GM23338 (cell line): ENCODE measurements around the gene ARID1B. TPM values are rescaled to one million over a fixed set of nuclear protein-coding genes. Genes with fewer than 3 reads are reported as not detected.
A peak's percentile ranks its signal among the peaks of the same experiment; 100 is the strongest.

Experiments
- ATAC-seq: fragments of 200-7000 bp; cut with Tn5 transposase; 3 replicates; pipeline ENCODE4 v1.9.1; 2020
- DNase-seq: peaks from one replicate; pipeline ENCODE4 v3.0.0-alpha.2; 2015; ENCODE audit warnings: low spot score
- H2AFZ ChIP-seq: fragments of 200-600 bp; sonication (generic); 2 replicates; pipeline ENCODE4 v1.8.0; 2016; ENCODE audit warnings: antibody characterized with exemption, mild to moderate bottlenecking, moderate library complexity
- H3F3A ChIP-seq: fragments of 200-600 bp; sonication (generic); replicated peaks from 2 replicates; pipeline ENCODE4 v1.8.0; 2017; ENCODE audit warnings: antibody characterized with exemption, mixed run types, low read depth
- H3K27ac ChIP-seq: fragments of 200-600 bp; sonication (generic); 2 replicates; pipeline ENCODE4 v1.6.1; 2016; ENCODE audit warnings: low read depth
- H3K27me3 ChIP-seq: fragments of 200-600 bp; sonication (generic); 2 replicates; pipeline ENCODE4 v1.8.0; 2016; ENCODE audit warnings: mild to moderate bottlenecking, mixed run types, moderate library complexity; ENCODE audit not compliant: insufficient read depth
- H3K36me3 ChIP-seq: fragments of 200-600 bp; sonication (generic); 2 replicates; pipeline ENCODE4 v1.8.0; 2016; ENCODE audit warnings: mild to moderate bottlenecking; ENCODE audit not compliant: insufficient read depth
- H3K4me1 ChIP-seq: fragments of 200-600 bp; sonication (generic); 2 replicates; pipeline ENCODE4 v1.8.0; 2016; ENCODE audit warnings: mild to moderate bottlenecking, moderate library complexity; ENCODE audit not compliant: insufficient read depth
- H3K4me2 ChIP-seq: fragments of 200-600 bp; sonication (generic); 2 replicates; pipeline ENCODE4 v1.7.1; 2017; ENCODE audit warnings: mixed run types
- H3K4me3 ChIP-seq: fragments of 200-600 bp; sonication (generic); 2 replicates; pipeline ENCODE4 v1.6.1; 2016; ENCODE audit warnings: mixed run types
- H3K79me2 ChIP-seq: fragments of 200-600 bp; sonication (generic); replicated peaks from 2 replicates; pipeline ENCODE4 v1.8.0; 2017; ENCODE audit warnings: mild to moderate bottlenecking; ENCODE audit not compliant: insufficient read depth
- H3K9me2 ChIP-seq: fragments of 200-600 bp; sonication (generic); 2 replicates; pipeline ENCODE4 v1.8.0; 2017; ENCODE audit not compliant: insufficient read depth
- H4K20me1 ChIP-seq: fragments of 200-600 bp; sonication (generic); replicated peaks from 2 replicates; pipeline ENCODE4 v1.8.0; 2017; ENCODE audit warnings: mild to moderate bottlenecking; ENCODE audit not compliant: insufficient read depth
- H3K27ac Mint-ChIP-seq: 2 replicates; pipeline ENCODE4 v1.8.0; 2020; ENCODE audit warnings: inconsistent platforms, mild to moderate bottlenecking, moderate library complexity, mixed read lengths
- H3K27me3 Mint-ChIP-seq: 3 replicates; pipeline ENCODE4 v1.8.0; 2022; ENCODE audit warnings: low read depth, mild to moderate bottlenecking, moderate library complexity, mixed read lengths, inconsistent platforms; ENCODE audit not compliant: insufficient read depth, poor library complexity
- H3K36me3 Mint-ChIP-seq: 3 replicates; pipeline ENCODE4 v1.8.0; 2021; ENCODE audit warnings: low read depth, mild to moderate bottlenecking, inconsistent platforms, moderate library complexity, mixed read lengths
- H3K4me1 Mint-ChIP-seq: 3 replicates; pipeline ENCODE4 v1.8.0; 2020; ENCODE audit warnings: mild to moderate bottlenecking, inconsistent platforms, mixed read lengths
- H3K4me3 Mint-ChIP-seq: 3 replicates; pipeline ENCODE4 v1.8.0; 2021; ENCODE audit warnings: moderate library complexity, mild to moderate bottlenecking, inconsistent platforms, mixed read lengths
- H3K9me3 Mint-ChIP-seq: 3 replicates; pipeline ENCODE4 v1.8.0; 2020; ENCODE audit warnings: moderate library complexity, mild to moderate bottlenecking, inconsistent platforms, mixed read lengths
- STAT1 ChIP-seq: IDR thresholded peaks from one replicate; pipeline ENCODE4 v1.6.1; 2016; ENCODE audit warnings: antibody characterized with exemption; ENCODE audit not compliant: unreplicated experiment
- ZNF331 ChIP-seq: fragments of 250-450 bp; sonication (Bioruptor Pico); IDR thresholded peaks from 2 replicates; pipeline ENCODE4 v1.5.0; 2020; ENCODE audit warnings: low read depth, mild to moderate bottlenecking, moderate library complexity
- polyA plus RNA-seq: library from polyadenylated mRNA; unstranded; fragments of >200 nt; fragmentation: Nextera tagmentation; extraction: Ambion mirVana; gene quantifications from 2 replicates; pipeline ENCODE4 v1.2.1, GENCODE V29; 2016
- total RNA-seq: library from RNA; depleted of rRNA; stranded (reverse); fragments of >200 nt; shearing (Covaris generic); gene quantifications from 2 replicates; pipeline ENCODE4 v1.2.3, GENCODE V29; 2014
- TF ChIP-seq, protein P1 (sequence below), 2 experiments: fragments of 200-600 bp in 1 of 2; sonication (generic) in 1 of 2; conservative IDR thresholded peaks; 2 replicates each; pipeline versions ENCODE4 v1.5.1 to v1.6.1; 2016 to 2017; ENCODE audit warnings: antibody characterized with exemption in 2 of 2, low read depth in 2 of 2, mild to moderate bottlenecking in 2 of 2, moderate library complexity in 1 of 2
- TF ChIP-seq, protein P2 (sequence below): IDR thresholded peaks from 2 replicates; pipeline ENCODE4 v1.6.1; 2016; ENCODE audit warnings: antibody characterized with exemption
- TF ChIP-seq, protein P3 (sequence below): IDR thresholded peaks from one replicate; pipeline ENCODE4 v1.6.1; 2018; ENCODE audit warnings: antibody characterized with exemption; ENCODE audit not compliant: unreplicated experiment

The ARID1B gene
- total and polyA plus RNA-seq, 2 experiments from 2014 or later = 59.3 to 72.2 TPM

- TF ChIP-seq, protein P1, sequence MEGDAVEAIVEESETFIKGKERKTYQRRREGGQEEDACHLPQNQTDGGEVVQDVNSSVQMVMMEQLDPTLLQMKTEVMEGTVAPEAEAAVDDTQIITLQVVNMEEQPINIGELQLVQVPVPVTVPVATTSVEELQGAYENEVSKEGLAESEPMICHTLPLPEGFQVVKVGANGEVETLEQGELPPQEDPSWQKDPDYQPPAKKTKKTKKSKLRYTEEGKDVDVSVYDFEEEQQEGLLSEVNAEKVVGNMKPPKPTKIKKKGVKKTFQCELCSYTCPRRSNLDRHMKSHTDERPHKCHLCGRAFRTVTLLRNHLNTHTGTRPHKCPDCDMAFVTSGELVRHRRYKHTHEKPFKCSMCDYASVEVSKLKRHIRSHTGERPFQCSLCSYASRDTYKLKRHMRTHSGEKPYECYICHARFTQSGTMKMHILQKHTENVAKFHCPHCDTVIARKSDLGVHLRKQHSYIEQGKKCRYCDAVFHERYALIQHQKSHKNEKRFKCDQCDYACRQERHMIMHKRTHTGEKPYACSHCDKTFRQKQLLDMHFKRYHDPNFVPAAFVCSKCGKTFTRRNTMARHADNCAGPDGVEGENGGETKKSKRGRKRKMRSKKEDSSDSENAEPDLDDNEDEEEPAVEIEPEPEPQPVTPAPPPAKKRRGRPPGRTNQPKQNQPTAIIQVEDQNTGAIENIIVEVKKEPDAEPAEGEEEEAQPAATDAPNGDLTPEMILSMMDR (conservative IDR thresholded peaks at IDR 0.05; ENCODE audit: low read depth in 2 of 2) = no peak
- TF ChIP-seq, protein P2, sequence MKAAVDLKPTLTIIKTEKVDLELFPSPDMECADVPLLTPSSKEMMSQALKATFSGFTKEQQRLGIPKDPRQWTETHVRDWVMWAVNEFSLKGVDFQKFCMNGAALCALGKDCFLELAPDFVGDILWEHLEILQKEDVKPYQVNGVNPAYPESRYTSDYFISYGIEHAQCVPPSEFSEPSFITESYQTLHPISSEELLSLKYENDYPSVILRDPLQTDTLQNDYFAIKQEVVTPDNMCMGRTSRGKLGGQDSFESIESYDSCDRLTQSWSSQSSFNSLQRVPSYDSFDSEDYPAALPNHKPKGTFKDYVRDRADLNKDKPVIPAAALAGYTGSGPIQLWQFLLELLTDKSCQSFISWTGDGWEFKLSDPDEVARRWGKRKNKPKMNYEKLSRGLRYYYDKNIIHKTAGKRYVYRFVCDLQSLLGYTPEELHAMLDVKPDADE = no peak
- TF ChIP-seq, protein P3, sequence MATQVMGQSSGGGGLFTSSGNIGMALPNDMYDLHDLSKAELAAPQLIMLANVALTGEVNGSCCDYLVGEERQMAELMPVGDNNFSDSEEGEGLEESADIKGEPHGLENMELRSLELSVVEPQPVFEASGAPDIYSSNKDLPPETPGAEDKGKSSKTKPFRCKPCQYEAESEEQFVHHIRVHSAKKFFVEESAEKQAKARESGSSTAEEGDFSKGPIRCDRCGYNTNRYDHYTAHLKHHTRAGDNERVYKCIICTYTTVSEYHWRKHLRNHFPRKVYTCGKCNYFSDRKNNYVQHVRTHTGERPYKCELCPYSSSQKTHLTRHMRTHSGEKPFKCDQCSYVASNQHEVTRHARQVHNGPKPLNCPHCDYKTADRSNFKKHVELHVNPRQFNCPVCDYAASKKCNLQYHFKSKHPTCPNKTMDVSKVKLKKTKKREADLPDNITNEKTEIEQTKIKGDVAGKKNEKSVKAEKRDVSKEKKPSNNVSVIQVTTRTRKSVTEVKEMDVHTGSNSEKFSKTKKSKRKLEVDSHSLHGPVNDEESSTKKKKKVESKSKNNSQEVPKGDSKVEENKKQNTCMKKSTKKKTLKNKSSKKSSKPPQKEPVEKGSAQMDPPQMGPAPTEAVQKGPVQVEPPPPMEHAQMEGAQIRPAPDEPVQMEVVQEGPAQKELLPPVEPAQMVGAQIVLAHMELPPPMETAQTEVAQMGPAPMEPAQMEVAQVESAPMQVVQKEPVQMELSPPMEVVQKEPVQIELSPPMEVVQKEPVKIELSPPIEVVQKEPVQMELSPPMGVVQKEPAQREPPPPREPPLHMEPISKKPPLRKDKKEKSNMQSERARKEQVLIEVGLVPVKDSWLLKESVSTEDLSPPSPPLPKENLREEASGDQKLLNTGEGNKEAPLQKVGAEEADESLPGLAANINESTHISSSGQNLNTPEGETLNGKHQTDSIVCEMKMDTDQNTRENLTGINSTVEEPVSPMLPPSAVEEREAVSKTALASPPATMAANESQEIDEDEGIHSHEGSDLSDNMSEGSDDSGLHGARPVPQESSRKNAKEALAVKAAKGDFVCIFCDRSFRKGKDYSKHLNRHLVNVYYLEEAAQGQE = no peak
- TF ChIP-seq STAT1 = no peak
Measured at GRCh38 chr6:156989159-156989806, 212.1 kb downstream of the ARID1B start (continued).

- Histone ChIP-seq H3F3A (no peaks in the 10 kb centered on the region), H3K27ac (no peak overlapping the region), H3K36me3 (no peaks in the 10 kb centered on the region), H2AFZ (no peak overlapping the region), H3K9me2 (no peaks in the 10 kb centered on the region), H3K4me1 (peaks cover 53% of the 10 kb centered on the region), H3K27me3 (no peaks in the 10 kb centered on the region), H4K20me1 (no peaks in the 10 kb centered on the region; the same call in 1 of the 2 replicates), H3K4me2 (no peak overlapping the region), H3K4me3 (no peak overlapping the region), H3K79me2 (peaks cover 98% of the 10 kb centered on the region)
- peaks cover 5% of the 10 kb centered on the region for H3K27me3 Mint-ChIP-seq
- ATAC-seq (peak; percentile 22; the same call in 2 of the 3 replicates), DNase-seq (no peak)
- TF ChIP-seq ZNF331 (CRISPR knock-in tag) = no peak
- TF ChIP-seq, protein P2 = no peak
- no peaks in the 10 kb centered on the region; the same call in 2 of the 3 replicates for H3K36me3 Mint-ChIP-seq
- no peak overlapping the region for H3K4me3 Mint-ChIP-seq
- H3K27ac Mint-ChIP-seq = peak overlapping the region; percentile 57; the same call in 1 of the 2 replicates
- H3K9me3 Mint-ChIP-seq = no peaks in the 10 kb centered on the region
- peaks cover 56% of the 10 kb centered on the region for H3K4me1 Mint-ChIP-seq
Measured at GRCh38 chr6:156992020-156992804, 215.0 kb downstream of the ARID1B start.
